Upper lobe of left lung (tissue), 6 donors: ENCODE measurements around the gene SEC14L6. TPM values are rescaled to one million over a fixed set of nuclear protein-coding genes. Genes with fewer than 3 reads are reported as not detected.
"Not testable (repeated sequence)": the region's sequence is repeated elsewhere in the genome, so short reads cannot be mapped to it uniquely, and the experiment has no call there.

Source experiments
- ATAC-seq, 2 donors: fragments of 200-7000 bp; cut with Tn5 transposase; one replicate each; pipeline ENCODE4 v1.9.1; 2022; ENCODE audit warnings: mild to moderate bottlenecking in 2 of 2, moderate library complexity in 2 of 2; ENCODE audit not compliant: low FRiP score in 2 of 2
- DNase-seq, 2 donors: peaks; one replicate each; pipeline ENCODE4 v3.0.0-alpha.2; 2019 to 2020
- H3K27ac ChIP-seq, 4 donors: fragments of 200-600 bp; sonication (generic); one replicate each; pipeline ENCODE4 v1.5.1; 2016 to 2019
- H3K27me3 ChIP-seq, 4 donors: fragments of 200-600 bp; sonication (generic); one replicate each; pipeline ENCODE4 v1.5.1; 2017 to 2019
- H3K36me3 ChIP-seq, 4 donors: fragments of 200-600 bp; sonication (generic); one replicate each; pipeline ENCODE4 v1.5.1; 2016 to 2019
- H3K4me1 ChIP-seq, 4 donors: fragments of 200-600 bp; sonication (generic); one replicate each; pipeline ENCODE4 v1.5.1; 2018 to 2019
- H3K4me3 ChIP-seq, 4 donors: fragments of 200-600 bp; sonication (generic); one replicate each; pipeline ENCODE4 v1.5.1; 2017 to 2019; ENCODE audit warnings: mild to moderate bottlenecking in 2 of 4, moderate library complexity in 1 of 4
- H3K9me3 ChIP-seq, 4 donors: fragments of 200-600 bp; sonication (generic); one replicate each; pipeline ENCODE4 v1.5.1; 2018 to 2019
- EP300 ChIP-seq, 4 donors: sonication (generic); formaldehyde crosslinking; IDR thresholded peaks; one replicate each; pipeline ENCODE4 v1.5.1; 2017; ENCODE audit warnings: antibody characterized with exemption in 4 of 4, control low read depth in 2 of 4
- POLR2A ChIP-seq, 4 donors: fragments of 450-650 bp; IDR thresholded peaks; one replicate each; pipeline ENCODE4 v1.5.1; 2016 to 2017; ENCODE audit warnings: antibody characterized with exemption in 4 of 4, mild to moderate bottlenecking in 2 of 4
- POLR2AphosphoS5 ChIP-seq, 2 donors: sonication (generic); formaldehyde crosslinking; IDR thresholded peaks; one replicate each; pipeline ENCODE4 v1.5.1; 2017; ENCODE audit warnings: antibody characterized with exemption in 2 of 2
- WGBS, 2 donors: methylation state at CpG; one replicate each; pipeline ENCODE4 v1.1.5; 2017 to 2018; 5-methylcytosine and 5-hydroxymethylcytosine counted together
- total RNA-seq, 6 donors: library from RNA; depleted of rRNA in 4 of 6; stranded (reverse); fragments of >200 nt in 4 of 6; gene quantifications; one replicate each; pipeline versions ENCODE4 v1.1.0 to v1.2.1, GENCODE V29; 2016 to 2021
- TF ChIP-seq, protein P1 (sequence below), 6 experiments: fragments of 450-650 bp in 4 of 6; fragments of 200-600 bp in 2 of 6; sonication (generic) in 2 of 6; IDR thresholded peaks; one replicate each; pipeline ENCODE4 v1.5.1; 2016 to 2019; ENCODE audit warnings: antibody characterized with exemption in 6 of 6
- donor health status: DM: no; HTN: no; CAD: no; lungs with moderate emphysema.
- donor health status: DM: no; HTN: yes; CAD: no; lungs with severe emphysema.

SEC14L6 gene
- total RNA-seq, 6 donors from 2014 or later: 11.4 to 41.3 (median 20.9) TPM

DNA sequence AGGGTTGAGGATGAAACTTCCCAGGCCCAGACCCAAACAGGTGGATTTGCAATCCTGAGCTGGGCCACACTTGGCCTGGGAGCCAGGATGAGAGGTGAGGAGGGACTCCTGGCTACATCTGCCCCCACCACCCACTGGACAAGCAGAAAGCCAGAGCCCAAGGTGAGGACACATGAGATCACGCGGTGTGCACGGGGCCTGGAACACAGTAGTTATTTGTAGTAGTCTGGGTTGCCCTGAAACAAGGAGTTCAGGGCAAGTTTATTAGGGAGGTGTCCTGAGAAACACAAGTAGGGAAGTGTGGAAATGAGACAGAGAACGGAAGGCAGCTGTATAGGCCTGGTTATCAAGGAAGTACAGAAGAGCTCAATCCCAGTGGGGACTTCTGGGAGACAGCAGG is 647 bp upstream of the SEC14L6 start:
- no peak for DNase-seq
- TF ChIP-seq, protein P1, sequence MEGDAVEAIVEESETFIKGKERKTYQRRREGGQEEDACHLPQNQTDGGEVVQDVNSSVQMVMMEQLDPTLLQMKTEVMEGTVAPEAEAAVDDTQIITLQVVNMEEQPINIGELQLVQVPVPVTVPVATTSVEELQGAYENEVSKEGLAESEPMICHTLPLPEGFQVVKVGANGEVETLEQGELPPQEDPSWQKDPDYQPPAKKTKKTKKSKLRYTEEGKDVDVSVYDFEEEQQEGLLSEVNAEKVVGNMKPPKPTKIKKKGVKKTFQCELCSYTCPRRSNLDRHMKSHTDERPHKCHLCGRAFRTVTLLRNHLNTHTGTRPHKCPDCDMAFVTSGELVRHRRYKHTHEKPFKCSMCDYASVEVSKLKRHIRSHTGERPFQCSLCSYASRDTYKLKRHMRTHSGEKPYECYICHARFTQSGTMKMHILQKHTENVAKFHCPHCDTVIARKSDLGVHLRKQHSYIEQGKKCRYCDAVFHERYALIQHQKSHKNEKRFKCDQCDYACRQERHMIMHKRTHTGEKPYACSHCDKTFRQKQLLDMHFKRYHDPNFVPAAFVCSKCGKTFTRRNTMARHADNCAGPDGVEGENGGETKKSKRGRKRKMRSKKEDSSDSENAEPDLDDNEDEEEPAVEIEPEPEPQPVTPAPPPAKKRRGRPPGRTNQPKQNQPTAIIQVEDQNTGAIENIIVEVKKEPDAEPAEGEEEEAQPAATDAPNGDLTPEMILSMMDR (IDR thresholded peaks at IDR 0.05): no peak
- TF ChIP-seq POLR2A (IDR thresholded peaks at IDR 0.05) (no peak), POLR2AphosphoS5 (IDR thresholded peaks at IDR 0.05) (no peak), EP300 (IDR thresholded peaks at IDR 0.05) (no peak)
- H3K27me3 ChIP-seq: no peaks in the 10 kb centered on the region
- peaks cover 4 to 7% (median 6%) of the 10 kb centered on the region in 4 donors for H3K4me1 ChIP-seq
- H3K27ac ChIP-seq: no peak overlapping the region
- no peak for ATAC-seq
- no peaks in the 10 kb centered on the region for H3K36me3 ChIP-seq
- WGBS, 2 donors: 86 to 93% methylated on average over 4 of the region's 4 CpGs
- no peaks in the 10 kb centered on the region for H3K9me3 ChIP-seq
- no peak overlapping the region for H3K4me3 ChIP-seq

DNA sequence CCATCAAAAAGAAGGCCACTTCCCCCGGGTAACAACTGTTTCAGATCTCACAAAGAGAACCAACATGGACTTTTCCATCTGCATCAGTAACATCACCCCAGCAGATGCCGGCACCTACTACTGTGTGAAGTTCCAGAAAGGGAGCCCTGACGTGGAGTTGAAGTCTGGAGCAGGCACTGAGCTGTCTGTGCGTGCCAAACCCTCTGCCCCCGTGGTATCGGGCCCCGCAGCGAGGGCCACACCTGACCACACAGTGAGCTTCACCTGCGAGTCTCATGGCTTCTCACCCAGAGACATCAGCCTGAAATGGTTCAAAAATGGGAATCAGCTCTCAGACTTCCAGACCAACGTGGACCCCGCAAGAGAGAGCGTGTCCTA is 3.7 kb downstream of the SEC14L6 start:
- peak overlapping the region in 3 of 4 donors; percentile 46 to 55 (median 53) for H3K4me3 ChIP-seq
- peak overlapping the region in 1 of 4 donors; percentile 52 for H3K27ac ChIP-seq
- WGBS, 2 donors: 57 to 82% methylated on average over 3 to 12 of the region's 12 CpGs

DNA sequence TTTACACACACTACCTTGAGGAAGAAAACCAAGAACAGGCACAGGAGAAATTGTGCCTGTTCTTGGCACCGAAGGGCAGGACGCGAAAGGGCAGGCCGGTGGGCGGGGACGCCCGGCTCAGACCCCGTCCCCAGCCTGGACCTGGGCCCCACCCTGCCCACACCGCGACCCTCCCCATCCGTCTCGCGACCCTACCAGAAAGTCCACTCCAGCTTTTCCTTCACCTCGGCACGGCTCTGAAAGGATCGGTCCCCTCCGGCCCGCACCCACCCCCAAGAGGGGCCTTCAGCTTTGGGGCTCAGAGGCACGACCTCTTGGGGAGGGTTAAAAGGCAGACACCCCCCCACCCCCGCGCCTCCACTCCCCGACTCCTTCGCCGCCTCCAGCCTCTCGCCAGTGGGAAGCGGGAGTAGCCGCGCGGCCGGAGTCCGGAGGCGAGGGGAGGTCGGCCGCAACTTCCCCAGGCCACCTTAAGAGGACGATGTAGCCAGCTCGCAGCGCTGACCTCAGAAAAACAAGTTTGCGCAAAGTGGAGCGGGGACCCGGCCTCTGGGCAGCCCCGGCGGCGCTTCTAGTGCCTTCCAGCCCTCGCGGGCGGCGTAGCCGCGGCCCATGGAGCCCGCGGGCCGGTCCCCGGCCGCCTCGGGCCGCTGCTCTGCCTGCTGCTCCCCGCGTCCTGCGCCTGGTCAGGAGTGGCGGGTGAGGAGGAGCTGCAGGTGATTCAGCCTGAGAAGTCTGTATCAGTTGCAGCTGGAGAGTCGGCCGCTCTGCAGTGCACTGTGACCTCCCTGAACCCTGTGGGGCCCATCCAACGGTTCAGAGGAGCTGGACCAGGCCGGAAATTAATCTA is 4.4 kb downstream of the SEC14L6 start:
- WGBS, 2 donors: 9 to 10% methylated on average over 29 to 62 of the region's 64 CpGs
- H3K27me3 ChIP-seq: peaks cover 0 to 4% (median 0%) of the 10 kb centered on the region in 4 donors
- peak overlapping the region in 3 of 4 donors; percentile 46 to 55 (median 53) for H3K4me3 ChIP-seq
- no peaks in the 10 kb centered on the region for H3K9me3 ChIP-seq
- no peaks in the 10 kb centered on the region for H3K36me3 ChIP-seq
- TF ChIP-seq POLR2A (IDR thresholded peaks at IDR 0.05): peak in 1 of 4 donors; percentile 22
- no peak for TF ChIP-seq EP300 (IDR thresholded peaks at IDR 0.05)
- TF ChIP-seq POLR2AphosphoS5 (IDR thresholded peaks at IDR 0.05): no peak
- H3K4me1 ChIP-seq: peaks cover 4 to 12% (median 6%) of the 10 kb centered on the region in 4 donors
- ATAC-seq (peak; percentile 27 to 55), DNase-seq (peak; percentile 30 to 87)
- H3K27ac ChIP-seq: peak overlapping the region in 2 of 4 donors; percentile 52 to 65

More for the DNA sequence above, 3.7 kb downstream of the SEC14L6 start:
- Histone ChIP-seq H3K4me1 (peaks cover 4 to 12% (median 6%) of the 10 kb centered on the region in 4 donors), H3K9me3 (no peaks in the 10 kb centered on the region), H3K36me3 (no peaks in the 10 kb centered on the region), H3K27me3 (peaks cover 0 to 4% (median 0%) of the 10 kb centered on the region in 4 donors)
- no peak for ATAC-seq
- TF ChIP-seq POLR2A (IDR thresholded peaks at IDR 0.05): no peak
- TF ChIP-seq POLR2AphosphoS5 (IDR thresholded peaks at IDR 0.05): no peak
- TF ChIP-seq EP300 (IDR thresholded peaks at IDR 0.05): no peak
- TF ChIP-seq, protein P1 (IDR thresholded peaks at IDR 0.05): no peak
- DNase-seq: no peak

GRCh38 chr22:30541511-30541910 is 5.0 kb downstream of the SEC14L6 start:
- 74 to 90% methylated on average over 3 of the region's 3 CpGs for WGBS, 2 donors
- Histone ChIP-seq H3K27ac (peak overlapping the region in 1 of 4 donors; percentile 52), H3K4me1 (peaks cover 4 to 12% (median 6%) of the 10 kb centered on the region in 4 donors), H3K4me3 (peak overlapping the region in 3 of 4 donors; percentile 46 to 55 (median 53))
- not testable (repeated sequence) for H3K36me3 ChIP-seq, H3K27me3 ChIP-seq, ATAC-seq, DNase-seq, H3K9me3 ChIP-seq

GRCh38 chr22:30539368-30539767 is 7.2 kb downstream of the SEC14L6 start:
- Histone ChIP-seq H3K27ac (no peak overlapping the region), H3K4me1 (peaks cover 4 to 12% (median 6%) of the 10 kb centered on the region in 4 donors), H3K36me3 (no peaks in the 10 kb centered on the region), H3K4me3 (no peak overlapping the region), H3K27me3 (peaks cover 0 to 4% (median 0%) of the 10 kb centered on the region in 4 donors), H3K9me3 (no peaks in the 10 kb centered on the region)
- no peak for DNase-seq
- TF ChIP-seq POLR2A (IDR thresholded peaks at IDR 0.05): no peak
- no peak for TF ChIP-seq POLR2AphosphoS5 (IDR thresholded peaks at IDR 0.05)
- TF ChIP-seq EP300 (IDR thresholded peaks at IDR 0.05): no peak
- TF ChIP-seq, protein P1 (IDR thresholded peaks at IDR 0.05): no peak
- ATAC-seq: no peak
- WGBS, 2 donors: 79 to 100% methylated on average over 1 of the region's 1 CpG
